GM18867 (cell line): ENCODE results near the gene NKAPL.

Experiments used
- ATAC-seq: cut with Tn5 transposase; IDR thresholded peaks from one replicate; pipeline ENCODE4 v1.9.1; 2021; ENCODE audit warnings: mild to moderate bottlenecking, moderate library complexity; ENCODE audit not compliant: unreplicated experiment

NKAPL gene

GRCh38 chr6:28245206-28245941 lies 13.7 kb upstream of the NKAPL start:
- no peak for ATAC-seq

DNA sequence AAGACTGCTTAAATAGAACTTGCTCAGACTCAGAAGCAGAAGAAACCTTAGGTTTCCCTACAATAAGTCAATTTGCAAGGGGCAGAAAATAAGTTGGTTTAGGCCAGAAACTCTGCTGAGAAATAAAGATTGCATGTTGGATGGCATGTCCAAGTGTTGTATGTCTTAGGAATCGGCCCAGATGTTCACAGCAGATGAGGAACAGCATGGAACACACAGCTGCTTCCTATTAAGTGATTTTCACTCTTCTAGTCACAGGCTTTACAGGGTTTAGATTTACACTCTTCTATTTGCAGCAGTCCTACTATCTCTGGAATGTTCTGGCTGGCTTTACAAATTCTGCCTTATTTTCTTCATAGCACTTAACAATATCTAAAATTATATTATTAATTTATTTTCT lies 10.2 kb upstream of the NKAPL start:
- no peak for ATAC-seq

GRCh38 chr6:28250747-28251146 lies 8.3 kb upstream of the NKAPL start:
- no peak for ATAC-seq

GRCh38 chr6:28251661-28252008 lies 7.5 kb upstream of the NKAPL start:
- peak; percentile 41 for ATAC-seq

GRCh38 chr6:28252009-28252975 lies 6.8 kb upstream of the NKAPL start, which contains the start of gene ZKSCAN4:
Gene ZKSCAN4, minus strand, starts transcription at chr6:28252269. Its CDS starts 289 bp downstream, at chr6:28251980.
- peak; percentile 85 for ATAC-seq

GRCh38 chr6:28254121-28254519 lies 5.0 kb upstream of the NKAPL start:
- no peak for ATAC-seq

DNA sequence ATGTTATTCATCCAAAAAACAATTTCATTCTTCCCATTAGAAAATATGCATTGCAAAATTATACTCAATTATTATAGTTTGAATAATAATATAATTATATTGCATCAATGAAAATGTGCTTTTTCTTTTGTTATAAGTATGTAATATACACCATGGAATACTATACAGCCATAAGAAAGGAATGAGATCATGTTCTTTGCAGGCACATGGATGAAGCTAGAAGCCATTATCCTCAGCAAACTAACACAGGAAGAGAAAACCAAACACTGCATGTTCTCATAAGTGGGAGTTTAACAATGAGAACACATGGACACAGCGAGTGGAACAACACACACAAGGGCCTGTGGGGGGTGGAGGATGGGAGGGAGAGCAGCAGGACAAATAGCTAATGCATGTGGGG lies 2.1 kb upstream of the NKAPL start:
- ATAC-seq = no peak

DNA sequence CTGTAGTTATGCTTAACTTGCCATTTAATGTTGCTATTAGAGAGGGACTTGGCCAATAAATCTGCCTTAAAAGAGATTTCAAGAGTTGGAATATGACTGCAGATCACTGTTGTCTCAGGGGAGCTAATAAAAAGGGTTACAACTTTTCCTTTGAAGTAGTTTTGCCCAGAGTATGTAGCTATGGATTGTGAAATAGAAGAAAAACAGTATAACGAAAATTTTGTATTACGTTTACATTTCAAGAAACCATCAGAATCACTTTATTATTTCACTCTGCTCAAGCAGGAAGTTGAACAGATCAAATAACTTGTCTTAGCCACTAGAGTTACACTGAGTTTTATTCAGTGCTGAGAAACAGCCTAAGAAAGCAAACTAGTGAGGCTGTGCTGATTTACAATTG lies 4.8 kb downstream of the NKAPL start:
- no peak for ATAC-seq

- ATAC-seq = no peak
These were observed 5.8 kb downstream of the NKAPL start for GRCh38 chr6:28264834-28265401.

- no peak for ATAC-seq
These were observed 7.5 kb downstream of the NKAPL start for GRCh38 chr6:28266563-28266961.

GRCh38 chr6:28266962-28267694 lies 8.0 kb downstream of the NKAPL start, which contains the start of gene ZSCAN26:
Gene ZSCAN26, plus strand, starts transcription at chr6:28267143. Its CDS starts 4,777 bp downstream, at chr6:28271920.
- peak; percentile 91 for ATAC-seq

DNA sequence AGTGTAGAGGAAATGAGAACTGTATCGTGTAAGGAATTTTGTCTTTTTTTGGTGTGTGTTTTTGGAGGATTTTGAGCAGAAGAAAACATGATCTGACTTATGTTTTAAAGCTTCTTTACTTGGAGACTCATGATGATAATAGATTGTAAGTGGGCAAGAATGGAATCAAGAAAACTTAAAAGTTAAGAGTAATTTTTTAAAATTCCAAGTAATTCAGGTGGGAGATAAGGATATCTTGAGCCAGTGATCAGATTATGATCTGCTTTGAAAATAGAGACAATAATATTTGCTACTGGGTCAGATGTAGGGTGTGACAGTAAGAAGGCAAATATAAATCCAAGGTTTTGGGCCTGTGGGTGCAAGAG lies 8.6 kb downstream of the NKAPL start:
- no peak for ATAC-seq

DNA sequence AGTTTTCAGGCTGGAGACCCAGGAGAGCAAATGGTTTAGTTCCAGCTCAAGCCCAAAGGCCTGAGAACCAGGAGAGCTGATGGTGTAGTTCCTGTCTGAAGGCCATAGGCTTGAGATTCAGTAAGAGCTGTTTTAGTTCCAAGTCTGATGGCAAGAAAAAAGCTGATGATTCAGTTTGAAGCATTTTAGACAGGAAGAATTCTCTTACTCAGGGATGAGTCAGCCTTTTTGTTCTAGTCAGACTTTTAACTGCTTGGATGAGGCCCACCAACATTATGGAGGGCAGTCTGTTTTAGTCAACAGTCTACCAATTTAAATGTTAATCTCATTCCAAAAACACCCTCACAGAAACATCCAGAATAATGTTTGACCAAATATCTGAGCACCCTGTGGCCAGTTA lies 10.4 kb downstream of the NKAPL start:
- ATAC-seq = no peak

GRCh38 chr6:28274888-28275287 lies 15.8 kb downstream of the NKAPL start:
- no peak for ATAC-seq

DNA sequence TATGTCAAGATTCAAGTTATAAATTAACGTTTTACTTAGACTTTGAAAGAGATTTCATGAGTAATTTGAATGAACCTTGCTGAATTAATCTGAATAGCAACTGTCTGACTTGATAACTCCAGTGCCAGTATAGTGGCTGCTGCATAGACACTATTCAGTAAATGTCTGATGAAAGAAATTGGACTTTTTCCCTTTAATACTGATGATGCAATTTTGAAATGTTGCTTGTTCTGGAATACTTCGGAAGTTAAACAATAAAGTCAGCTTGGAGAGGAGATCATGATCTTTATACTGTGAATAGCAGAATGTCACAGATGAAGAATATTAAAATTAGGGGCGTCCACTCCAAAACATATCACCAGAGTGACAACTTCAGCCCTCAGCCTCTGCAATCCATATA lies 18.6 kb downstream of the NKAPL start:
- ATAC-seq = no peak

GRCh38 chr6:28280595-28281287 lies 21.6 kb downstream of the NKAPL start:
- ATAC-seq = no peak

DNA sequence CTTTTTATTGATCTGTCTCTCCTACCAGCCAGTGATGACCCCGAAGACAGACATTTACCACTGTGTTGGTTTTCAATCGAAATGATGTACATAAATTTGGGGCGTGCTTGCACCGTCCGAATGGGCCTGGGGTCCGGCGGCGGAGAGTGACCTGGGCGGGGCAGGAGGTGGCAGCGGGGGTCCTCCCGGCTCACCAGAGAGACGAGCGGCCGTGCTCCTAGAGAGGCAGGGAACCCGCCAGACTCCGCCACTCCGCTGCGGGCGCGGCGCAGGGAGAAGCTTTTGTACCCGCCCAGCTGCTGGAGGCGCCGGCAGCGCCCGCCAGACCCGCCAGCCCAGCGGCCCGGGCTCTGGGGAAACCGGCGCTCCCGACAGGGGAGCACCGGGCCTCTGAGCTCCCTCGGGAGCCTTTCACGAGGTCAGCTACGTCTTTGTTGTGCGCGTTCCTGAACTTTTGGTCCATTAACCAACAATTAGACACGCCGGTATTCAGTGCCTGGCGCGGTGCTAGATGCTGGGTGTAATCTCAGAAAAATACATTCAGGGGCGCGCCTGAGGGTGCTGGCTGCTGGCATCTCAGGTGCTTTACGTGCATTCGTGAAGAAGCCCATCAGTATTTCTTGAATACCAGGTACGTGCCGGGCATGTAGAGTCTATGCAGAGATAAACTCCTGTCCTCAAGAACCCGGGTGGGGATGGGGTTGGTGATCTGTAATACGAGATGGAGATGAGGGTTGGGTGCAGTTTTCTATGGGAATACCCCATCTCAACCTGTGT lies 22.4 kb downstream of the NKAPL start, which contains the start of gene PGBD1:
Gene PGBD1 (plus strand): TSS at position 285 of the 777 bp plus-strand sequence. CDS start 2,242 bp downstream, outside the sequence.
- ATAC-seq = peak; percentile 86

- ATAC-seq = no peak
These were observed 23.8 kb downstream of the NKAPL start for GRCh38 chr6:28282926-28283325.

DNA sequence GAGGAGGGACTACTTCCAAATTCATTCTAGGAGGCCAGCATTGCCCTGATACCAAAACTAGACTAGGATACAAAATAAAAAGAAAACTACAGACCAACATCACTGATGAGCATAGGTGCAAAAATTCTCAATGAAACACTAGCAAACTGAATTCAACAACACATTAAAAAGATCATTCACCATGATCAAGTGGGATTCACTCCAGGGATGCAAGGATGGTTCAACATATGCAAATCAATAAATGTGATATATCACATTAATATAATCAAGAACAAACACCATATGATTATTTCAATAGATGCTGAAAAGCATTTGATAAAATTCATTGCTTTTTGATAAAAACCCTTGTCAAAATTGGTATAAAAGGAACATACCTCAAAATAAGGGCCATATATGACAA lies 32.5 kb downstream of the NKAPL start:
- no peak for ATAC-seq
